ENCODE measurements around the gene ELANE.

- TF ChIP-seq CTCF (IDR thresholded peaks at IDR 0.05), result no peak
- TF ChIP-seq POLR2A (IDR thresholded peaks at IDR 0.05), result no peak
Observed at GRCh38 chr19:863315-863620, 11.2 kb downstream of the ELANE start.

Measured in adrenal gland (tissue), 5 donors.